Skeletal muscle cell (primary cell): Measurements from ENCODE around the gene SFT2D3.

Experiments used
- DNase-seq: peaks from one replicate; pipeline ENCODE4 v3.0.0-alpha.2; 2010; ENCODE audit warnings: low read depth
- H3K4me3 ChIP-seq: 2 replicates; pipeline ENCODE4 v1.5.1; 2011; ENCODE audit warnings: low read depth, mild to moderate bottlenecking, control low read depth, low read length, moderate library complexity

The SFT2D3 gene, protein sequence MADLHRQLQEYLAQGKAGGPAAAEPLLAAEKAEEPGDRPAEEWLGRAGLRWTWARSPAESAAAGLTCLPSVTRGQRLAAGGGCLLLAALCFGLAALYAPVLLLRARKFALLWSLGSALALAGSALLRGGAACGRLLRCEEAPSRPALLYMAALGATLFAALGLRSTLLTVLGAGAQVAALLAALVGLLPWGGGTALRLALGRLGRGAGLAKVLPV

DNA sequence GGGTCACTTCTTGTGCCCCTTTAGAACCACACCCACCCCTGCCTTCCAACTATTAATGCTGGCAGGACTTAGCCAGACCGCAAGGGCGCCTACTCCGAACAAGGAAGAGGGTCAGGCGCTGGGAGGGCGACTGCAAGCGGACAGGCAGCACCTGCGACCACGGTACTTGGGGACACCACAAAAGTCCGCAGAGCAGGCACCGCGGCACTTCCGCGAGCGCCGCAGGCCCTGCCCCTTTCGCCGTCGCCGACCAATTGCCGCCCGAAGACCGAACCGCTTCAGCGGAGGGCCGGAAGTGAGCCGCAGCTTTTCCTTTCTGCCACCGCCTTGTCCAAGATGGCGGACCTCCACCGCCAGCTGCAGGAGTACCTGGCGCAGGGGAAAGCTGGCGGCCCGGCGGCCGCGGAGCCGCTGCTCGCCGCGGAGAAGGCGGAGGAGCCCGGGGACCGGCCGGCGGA is at the start of gene SFT2D3:
Gene SFT2D3 (plus strand): TSS at position 305 of the 458 bp plus-strand sequence. CDS start 32 bp downstream, at position 337.
- DNase-seq, result peak; percentile 62
- H3K4me3 ChIP-seq, result peak within 1 kb of the TSS; percentile 60

DNA sequence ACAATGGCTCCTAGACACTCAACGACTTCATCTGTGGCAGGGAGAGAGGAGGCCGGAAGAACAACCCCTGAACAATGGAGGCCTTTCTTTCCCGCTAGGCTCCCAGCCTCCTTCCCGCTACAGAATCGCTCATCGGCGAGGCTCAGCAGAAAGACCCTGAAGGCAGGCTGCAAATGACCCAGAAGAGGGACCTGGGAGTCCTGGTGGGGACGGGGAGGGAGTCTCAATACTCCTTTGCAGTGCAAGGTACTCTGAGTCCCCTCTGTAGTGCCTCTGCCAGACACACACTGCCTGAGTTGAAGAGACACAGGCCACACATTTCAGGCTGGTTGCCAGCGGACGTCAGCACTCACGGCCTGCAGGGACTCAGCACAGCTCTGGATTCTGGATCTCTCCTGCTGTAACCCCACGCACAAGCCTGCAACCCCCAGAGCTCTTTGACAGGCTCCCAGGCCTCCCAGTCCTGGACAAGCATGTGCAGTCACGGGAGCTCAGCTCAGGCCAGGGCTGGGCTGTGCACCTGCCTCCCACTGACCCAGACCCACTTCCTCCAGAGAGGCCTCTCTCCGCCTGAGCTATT is 49.2 kb upstream of the SFT2D3 start:
- H3K4me3 ChIP-seq, result no peak overlapping the region
- no peak for DNase-seq

DNA sequence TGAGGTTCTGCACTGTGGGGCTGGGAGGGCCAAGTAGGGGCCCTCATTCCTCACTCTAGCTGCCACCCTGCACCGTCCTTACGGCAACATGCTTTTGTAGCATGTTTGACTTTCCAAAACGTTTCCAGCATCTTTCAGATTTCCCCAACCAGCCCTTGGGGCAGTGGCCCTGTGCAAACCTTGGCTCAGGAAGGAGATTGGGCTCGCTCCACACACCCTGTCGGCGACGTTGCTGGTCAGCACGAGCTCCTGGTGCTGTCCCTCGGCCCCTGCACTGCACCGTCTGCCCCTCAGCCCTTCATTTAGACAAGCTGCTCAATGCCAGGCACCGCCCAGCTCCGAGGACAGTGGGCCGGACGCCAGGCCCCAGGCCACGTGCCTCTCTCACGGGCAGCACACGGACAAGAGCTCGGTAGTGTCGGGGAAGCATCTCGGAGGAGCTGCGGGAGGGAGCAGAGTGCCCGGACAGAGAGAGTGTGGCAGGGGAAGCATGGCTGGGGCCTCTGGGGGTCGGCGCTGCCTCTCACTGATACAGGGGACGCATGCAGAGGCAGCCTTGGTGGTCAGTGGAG is 48.4 kb upstream of the SFT2D3 start:
- H3K4me3 ChIP-seq, result no peak overlapping the region
- DNase-seq, result no peak

DNA sequence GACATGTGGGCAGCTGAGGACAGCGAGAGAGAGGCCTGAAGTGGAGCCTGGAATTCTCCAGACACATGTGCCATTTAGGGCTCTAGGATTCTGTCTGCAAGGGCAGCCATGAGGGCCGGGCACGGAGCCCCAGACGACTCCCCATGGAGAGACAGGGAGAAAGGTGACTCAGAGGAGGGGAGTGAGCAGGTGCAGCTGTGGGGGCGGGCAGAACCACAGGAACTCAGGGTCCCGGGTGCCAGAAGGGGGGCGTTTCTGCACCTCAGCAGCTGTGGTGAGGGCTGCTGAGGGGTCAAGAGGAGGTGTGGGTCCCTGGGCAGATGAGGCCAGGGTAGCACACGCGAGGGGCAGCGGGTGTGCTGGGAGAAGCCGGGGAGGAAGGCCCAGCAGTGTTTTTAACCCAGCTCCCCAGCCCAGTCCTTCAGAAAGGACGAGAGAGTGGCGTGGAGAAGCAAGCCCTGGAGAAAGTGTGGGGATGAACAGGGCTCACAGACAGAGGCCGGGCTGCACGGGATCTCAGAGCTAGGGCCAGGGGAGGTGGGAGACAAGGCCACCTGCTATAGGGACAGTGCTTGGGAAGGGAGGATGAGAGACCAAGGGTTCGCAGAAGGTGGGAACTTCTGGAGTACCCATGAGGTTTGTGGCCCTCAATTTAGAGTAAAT is 47.7 kb upstream of the SFT2D3 start:
- H3K4me3 ChIP-seq, result no peak overlapping the region
- DNase-seq, result no peak

DNA sequence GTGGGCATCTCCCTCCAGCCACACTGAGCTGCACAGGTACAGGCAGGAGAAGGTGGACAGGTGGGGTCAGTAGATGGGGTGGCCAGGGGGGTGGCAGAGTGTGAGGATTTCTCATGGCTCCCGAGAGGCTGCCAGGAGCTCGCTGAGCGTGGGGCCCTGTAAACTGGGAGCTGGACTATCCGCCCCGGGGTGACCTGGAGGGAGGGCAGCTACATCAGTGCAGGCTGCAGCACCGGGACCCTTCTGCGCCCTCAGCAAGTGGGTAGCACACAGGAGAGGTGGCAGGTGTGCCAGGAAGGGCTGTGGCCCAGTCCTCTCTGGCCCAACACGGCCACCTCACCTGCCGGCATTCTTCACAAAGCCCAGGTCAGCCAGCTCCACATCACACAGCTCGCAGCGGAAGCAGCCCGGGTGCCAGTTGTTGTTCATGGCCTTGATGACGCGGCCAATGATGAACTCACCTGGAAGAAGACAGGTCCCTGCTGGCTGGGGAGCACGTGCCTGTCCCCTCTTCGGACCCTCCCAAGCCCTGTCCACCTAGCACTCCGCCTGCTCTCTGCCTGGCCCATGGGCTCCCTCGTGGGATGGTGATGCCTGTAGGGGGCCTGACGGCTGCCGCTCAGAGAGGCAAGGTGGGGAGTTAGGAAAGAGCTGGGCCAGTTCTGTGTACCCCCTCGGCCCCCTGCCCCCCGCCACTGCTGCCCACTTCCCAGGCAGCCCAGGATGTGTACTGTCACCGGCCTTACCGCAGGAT is 47.0 kb upstream of the SFT2D3 start:
- no peak for DNase-seq

DNA sequence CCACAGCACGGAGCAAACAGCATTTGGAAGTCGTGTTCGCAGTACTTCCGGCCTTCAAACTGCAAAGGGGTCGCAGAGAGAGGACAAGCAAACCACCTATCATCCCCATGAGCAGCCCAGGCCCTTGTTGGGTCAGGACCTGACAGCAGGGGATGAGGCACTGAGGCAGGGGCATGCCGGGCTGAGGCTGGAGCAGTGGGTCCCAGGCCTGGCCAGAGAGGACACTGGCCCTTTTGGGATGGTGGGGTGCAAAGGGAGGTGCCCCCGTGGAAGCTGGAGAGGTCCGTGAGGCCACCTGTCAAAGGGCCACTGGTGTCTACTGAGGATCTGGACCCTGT is 46.5 kb upstream of the SFT2D3 start:
- H3K4me3 ChIP-seq, result no peak overlapping the region
- no peak for DNase-seq

More for the DNA sequence above, 47.0 kb upstream of the SFT2D3 start:
- no peak overlapping the region for H3K4me3 ChIP-seq

DNA sequence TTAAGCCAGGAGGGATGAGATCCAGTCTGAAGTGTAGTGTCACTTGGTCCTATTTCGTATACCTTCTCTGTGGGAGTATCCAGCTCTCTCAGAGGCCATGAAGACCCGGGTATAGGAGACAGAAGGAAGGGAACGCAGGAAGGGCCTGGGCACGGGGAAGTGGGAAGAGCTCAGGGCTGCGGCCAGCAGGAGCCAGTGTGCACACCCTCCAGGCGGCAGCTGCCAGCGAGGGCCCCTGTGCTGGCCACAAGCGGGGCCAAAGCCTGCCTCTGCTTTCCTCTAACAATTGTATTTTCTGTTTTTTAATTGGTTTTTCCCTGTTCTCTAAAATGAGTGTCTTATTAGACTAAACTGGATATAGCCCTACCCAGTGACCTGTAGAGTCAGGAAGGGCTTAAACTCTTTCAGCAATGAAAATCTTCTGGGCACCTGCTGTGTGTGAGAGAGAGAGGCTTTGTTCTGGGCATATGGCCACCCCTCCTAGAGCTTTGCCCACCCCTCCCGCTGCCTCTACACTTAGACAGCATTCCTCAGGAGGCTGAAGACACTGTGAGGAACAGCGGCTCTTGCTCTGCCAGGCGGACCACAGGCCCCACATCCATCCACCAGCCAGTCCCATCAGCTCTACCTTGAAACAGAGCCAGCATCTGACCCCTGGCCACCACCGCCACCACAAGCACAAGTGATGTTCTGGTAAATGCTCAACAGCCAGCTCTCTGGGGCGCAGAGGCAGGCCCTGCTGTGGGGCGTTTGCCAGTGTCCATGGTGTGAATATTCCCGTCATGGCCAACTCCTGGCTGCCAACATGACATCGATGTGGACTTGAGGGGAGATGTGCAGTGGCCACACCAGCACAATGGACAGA is 45.9 kb upstream of the SFT2D3 start:
- H3K4me3 ChIP-seq, result no peak overlapping the region
- no peak for DNase-seq

DNA sequence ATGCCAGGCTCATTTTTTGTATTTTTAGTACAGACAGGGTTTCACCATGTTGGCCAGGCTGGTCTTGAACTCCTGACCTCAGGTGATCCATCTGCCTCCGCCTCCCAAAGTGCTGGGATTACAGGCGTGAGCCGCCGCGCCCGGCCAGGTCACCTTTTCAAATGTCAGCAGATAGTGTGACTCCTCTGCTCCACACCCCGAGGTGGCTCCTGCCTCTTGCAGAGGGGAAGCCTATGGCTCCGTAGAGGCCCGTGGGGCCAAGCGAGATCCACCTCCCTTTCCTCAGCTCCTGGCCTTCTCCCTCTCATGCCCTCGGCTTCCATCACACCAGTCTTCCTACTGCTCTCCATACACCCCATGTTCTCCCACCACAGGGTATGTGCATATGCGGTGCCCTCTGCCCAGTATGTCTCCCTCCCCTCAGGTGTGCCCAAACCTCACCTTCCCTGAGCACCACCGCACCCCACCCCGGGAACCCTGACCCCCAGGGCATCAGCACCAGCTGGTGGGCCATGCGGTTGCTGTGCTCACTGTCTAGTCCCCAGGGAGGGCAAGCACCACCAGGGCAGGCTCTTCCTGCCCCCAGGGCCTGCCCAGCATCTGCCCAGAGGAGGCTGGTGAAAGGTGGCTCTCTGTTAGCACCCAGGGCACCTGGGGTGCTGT is 44.6 kb upstream of the SFT2D3 start:
- no peak overlapping the region for H3K4me3 ChIP-seq
- no peak for DNase-seq

DNA sequence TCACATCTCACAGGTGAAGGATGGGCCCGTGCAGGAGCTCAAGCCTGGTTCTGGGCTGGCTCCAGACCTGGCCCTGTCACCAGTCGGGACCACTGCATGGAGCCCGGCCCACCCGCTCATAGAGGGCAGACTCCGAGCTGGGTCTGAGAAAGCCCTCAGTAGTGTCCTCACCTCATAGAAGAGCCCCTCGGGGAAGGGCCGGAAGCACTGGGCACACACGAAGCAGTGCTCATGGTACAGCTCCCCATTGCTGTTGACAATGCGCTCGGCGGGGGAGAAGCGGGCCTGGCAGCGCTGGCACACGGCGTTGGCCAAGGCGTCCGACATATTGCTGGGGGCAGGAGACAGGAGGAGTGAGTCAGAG is 44.1 kb upstream of the SFT2D3 start:
- no peak for DNase-seq
- no peak overlapping the region for H3K4me3 ChIP-seq

DNA sequence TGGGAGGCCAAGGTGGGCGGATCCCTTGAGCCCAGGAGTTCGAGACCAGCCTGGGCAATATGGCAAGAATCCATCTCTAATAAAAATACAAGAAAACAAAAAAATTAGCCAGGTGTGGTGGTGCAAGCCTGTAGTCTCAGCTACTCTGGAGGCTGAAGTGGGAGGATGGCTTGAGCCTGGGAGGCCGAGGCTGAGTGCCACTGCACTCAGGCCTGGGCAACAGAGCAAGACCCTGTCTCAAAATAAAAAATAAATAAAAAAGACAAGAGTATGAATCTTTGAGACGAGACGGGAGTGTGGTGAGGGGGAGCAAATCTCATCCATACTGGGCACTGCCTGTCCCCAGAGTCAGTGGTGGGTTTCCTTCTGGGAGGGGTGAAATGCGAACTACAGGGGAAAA is 43.2 kb upstream of the SFT2D3 start:
- H3K4me3 ChIP-seq, result no peak overlapping the region
- DNase-seq, result no peak

DNA sequence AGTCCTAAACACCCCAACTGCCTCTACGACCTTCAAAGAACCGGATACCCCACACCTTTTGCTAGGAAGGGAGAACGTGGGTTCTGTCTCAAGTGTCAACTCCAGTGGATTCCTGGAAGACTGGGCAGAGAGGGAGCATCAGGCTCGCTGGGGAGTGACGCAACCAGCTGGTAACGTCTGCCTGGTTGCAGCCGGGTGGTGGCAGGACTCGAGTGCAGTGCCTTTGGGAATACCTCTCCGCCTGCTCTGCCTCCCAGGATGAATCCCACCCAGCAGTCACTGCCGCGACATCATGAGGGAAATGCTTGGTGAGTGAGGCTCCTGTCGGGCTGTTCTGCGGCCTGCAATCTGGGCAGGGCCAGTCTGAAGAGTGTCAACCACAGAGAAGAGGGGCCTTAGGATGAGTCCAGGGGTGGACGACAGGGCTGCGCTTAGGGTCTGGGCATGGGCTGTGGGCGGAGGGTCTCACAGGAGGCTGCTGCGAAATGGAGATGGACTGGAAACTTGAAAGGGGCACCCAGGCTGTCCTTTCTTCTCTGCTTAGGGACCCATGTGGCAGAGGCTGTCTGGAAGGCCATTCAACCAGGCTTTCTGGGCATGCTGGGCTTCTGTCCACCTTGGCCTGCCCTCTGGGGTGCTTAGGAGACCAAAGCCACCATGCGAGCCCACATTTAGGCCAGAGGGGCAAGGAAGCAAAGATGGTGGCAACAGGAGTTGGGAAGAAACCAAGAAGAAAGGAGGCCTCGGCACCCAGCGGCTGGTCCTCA is 42.5 kb upstream of the SFT2D3 start:
- no peak overlapping the region for H3K4me3 ChIP-seq
- no peak for DNase-seq

DNA sequence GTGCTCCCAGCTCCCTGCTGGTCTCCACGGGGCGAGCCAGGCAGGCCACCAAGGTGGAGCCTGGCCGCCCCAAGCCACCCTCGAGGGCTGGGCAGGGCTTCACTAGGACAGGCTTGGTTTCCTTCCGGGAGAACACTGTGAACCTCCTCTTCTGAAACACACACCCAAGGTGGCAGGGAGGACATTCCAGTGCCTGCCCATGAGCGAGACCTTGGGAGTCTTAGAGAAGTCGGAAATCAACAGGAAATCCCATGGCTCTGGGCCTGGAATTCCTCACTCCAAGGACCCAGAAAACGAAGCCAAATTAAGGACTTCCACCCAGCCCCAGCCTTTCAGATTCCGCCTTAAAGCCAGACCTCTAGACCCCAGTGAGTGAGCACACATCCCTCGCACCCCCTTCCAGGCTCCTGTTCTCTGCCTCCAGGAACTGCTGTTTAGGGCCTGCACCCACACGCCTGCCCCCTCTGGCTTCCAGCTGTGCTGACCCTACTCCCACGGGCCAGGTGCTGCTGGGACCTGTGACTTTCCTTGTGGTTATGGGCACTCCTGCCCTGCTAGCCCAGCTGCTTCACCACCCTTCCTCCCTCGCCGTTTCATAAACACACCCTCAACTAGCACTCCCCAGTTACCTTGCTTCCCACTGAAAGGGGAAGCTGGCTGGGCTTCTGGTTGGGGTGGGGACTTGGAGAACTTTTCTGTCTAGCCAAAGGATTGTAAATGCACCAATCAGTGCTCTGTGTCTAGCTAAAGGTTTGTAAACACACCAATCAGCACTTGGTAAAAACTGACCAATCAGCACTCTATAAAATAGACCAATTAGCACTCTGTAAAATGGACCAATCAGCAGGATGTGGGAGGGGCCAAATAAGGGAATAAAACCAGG is 41.6 kb upstream of the SFT2D3 start:
- no peak overlapping the region for H3K4me3 ChIP-seq
- DNase-seq, result no peak

DNA sequence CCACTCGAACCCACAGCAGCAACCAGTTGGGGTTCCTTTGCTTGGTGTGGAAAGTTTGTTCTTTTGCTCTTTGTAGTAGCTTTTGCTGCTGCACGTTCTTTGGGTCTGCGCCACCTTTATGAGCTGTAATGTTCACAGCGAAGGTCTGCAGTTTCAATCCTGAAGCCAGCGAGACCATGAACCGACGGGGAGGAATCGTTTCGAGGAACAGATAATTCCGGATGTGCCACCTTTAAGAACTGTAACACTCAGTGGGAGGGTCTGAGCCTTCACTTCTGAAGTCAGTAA is 41.1 kb upstream of the SFT2D3 start:
- H3K4me3 ChIP-seq, result no peak overlapping the region
- DNase-seq, result no peak

DNA sequence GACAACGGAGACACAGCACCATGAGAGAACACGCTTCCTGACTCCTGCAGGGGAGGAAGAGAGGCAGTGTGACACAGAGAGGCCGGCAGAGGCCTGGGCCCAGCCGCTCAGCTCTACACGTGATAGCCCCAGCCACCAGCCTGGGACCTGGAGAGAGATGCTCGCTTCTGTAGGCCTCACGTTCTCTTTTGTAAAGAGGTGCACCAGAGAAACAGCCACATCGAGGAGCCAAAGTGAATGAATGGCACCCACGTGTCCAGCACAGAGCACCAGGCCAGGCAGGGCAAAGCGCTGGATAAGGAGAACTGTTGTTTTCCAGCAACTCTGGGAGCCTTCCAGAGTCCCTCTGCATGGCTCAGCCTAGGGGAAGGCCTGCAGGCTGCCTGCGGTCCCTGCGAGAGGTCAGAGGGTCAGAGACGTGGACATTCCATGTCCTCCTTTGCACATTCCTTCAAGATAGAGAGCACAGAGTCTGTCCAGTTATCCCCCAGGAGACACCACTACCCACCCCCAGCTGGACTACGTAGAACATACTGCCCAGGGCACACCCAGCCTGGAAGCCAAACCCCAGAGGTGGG is 40.1 kb upstream of the SFT2D3 start:
- no peak for DNase-seq
- no peak overlapping the region for H3K4me3 ChIP-seq

DNA sequence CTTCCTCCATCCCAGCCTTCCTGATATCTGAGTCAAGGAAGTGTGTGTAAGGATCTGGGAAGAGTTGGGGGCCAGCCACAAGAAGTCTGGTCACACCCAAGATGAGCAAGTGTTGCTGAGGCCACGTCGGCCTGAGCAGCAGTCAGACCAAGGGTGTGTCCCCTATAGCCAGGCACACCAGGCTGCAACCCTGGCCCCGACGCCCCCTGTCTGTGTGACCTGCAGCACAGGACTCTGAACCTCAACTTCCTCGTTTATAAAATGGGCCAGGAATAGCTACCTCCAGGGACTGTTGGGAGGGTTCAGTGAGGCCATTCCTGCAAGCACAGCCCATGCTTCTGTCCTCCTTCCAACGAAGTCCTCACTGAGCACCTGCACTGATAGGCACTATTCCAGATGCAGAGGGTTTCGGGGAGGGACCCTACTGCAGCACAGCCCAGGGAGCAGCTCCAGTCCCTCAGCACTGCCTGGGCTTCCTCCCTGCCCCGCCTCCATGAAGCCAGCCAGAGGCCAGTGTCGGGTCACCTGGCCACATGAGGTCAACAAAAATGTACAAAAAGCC is 39.3 kb upstream of the SFT2D3 start:
- DNase-seq, result no peak
- no peak overlapping the region for H3K4me3 ChIP-seq

DNA sequence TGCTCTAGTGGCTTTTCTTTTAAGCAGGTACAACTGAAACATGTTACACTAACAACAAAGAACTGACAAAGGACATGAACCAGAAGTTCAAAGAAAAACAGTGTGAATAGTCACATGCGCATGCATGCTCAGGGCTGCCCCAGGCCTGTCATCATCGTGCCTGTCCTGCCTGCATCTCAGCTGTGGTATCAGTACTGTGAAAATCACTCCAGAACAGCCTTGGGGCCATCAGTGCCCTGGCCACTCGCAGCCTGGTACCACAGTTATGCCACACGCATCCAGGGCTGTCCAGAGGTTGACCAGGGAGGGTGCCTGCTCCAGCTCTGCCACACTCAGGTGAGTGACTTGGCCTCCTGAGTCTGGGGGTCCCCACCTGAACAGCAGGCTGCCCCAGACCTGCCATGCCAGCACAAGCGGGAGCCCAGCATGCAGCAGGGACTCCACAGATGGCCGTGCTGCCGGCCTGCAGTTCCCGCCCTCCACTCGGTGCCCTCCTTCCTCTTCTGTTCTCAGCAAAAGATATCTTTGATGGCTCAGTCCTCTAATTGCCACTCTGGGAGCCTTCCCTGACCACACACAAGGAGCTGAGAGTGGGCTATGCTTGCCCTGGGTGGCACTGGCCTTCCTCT is 38.2 kb upstream of the SFT2D3 start:
- DNase-seq, result no peak

More for the DNA sequence above, 38.2 kb upstream of the SFT2D3 start:
- no peak overlapping the region for H3K4me3 ChIP-seq
